ENCODE data around the gene PIGN. TPM values are rescaled to one million over a fixed set of nuclear protein-coding genes. Genes with fewer than 3 reads are reported as not detected.

The PIGN gene
- total RNA-seq, 3 donors from 2014 or later (not counting 1 experiment from before 2014, with no cell fraction given): 12.2 to 21.7 (median 20.1) TPM

- Mint-ChIP-seq H3K36me3 (peaks cover 7% of the 10 kb centered on the region), H3K4me3 (no peak overlapping the region), H3K27ac (no peak overlapping the region), H3K4me1 (peaks cover 0 to 9% of the 10 kb centered on the region in 2 donors), H3K27me3 (ENCODE audit: low read depth in 2 of 2) (no peaks in the 10 kb centered on the region), H3K9me3 (no peaks in the 10 kb centered on the region)
- H3K9me3 ChIP-seq (ENCODE audit: control insufficient read depth, insufficient read depth, low read length): no peaks in the 10 kb centered on the region
- DNase-seq (no peak), ATAC-seq (no peak)
- H3K4me1 ChIP-seq (ENCODE audit: control insufficient read depth, insufficient read depth, low read length): no peaks in the 10 kb centered on the region
- no peak for TF ChIP-seq CTCF (IDR thresholded peaks at IDR 0.05)
- H3K27me3 ChIP-seq (ENCODE audit: control insufficient read depth, insufficient read depth, low read length): no peaks in the 10 kb centered on the region
- no CpG with 5 or more reads among the region's 2 CpGs for WGBS (ENCODE audit: insufficient coverage)
- intact Hi-C loops (cut with micrococcal nuclease): no loop called here
- H3K36me3 ChIP-seq (ENCODE audit: control insufficient read depth, insufficient read depth, low read length): peaks cover 49% of the 10 kb centered on the region
- H3K27ac ChIP-seq (ENCODE audit: low read length): no peak overlapping the region
- H3K4me3 ChIP-seq (ENCODE audit: low read length): no peak overlapping the region
Measured at GRCh38 chr18:62224229-62224628, 37.4 kb upstream of the PIGN start.

GRCh38 chr18:62214790-62215189, 27.9 kb upstream of the PIGN start:
- TF ChIP-seq CTCF (IDR thresholded peaks at IDR 0.05): no peak
- no peaks in the 10 kb centered on the region for H3K4me1 ChIP-seq (ENCODE audit: control insufficient read depth, insufficient read depth, low read length)
- no peak overlapping the region for H3K27ac Mint-ChIP-seq

GRCh38 chr18:62211325-62211828, 24.5 kb upstream of the PIGN start:
- H3K27me3 Mint-ChIP-seq (ENCODE audit: low read depth in 2 of 2): no peaks in the 10 kb centered on the region
- H3K9me3 Mint-ChIP-seq: peaks cover 0 to 4% of the 10 kb centered on the region in 2 donors
- no peak for DNase-seq
- H3K27ac ChIP-seq (ENCODE audit: low read length): no peak overlapping the region
- H3K4me1 ChIP-seq (ENCODE audit: control insufficient read depth, insufficient read depth, low read length): no peaks in the 10 kb centered on the region
- H3K9me3 ChIP-seq (ENCODE audit: control insufficient read depth, insufficient read depth, low read length): no peaks in the 10 kb centered on the region
- H3K4me3 Mint-ChIP-seq: no peak overlapping the region
- H3K27me3 ChIP-seq (ENCODE audit: control insufficient read depth, insufficient read depth, low read length): no peaks in the 10 kb centered on the region
- no peaks in the 10 kb centered on the region for H3K36me3 Mint-ChIP-seq
- H3K4me1 Mint-ChIP-seq: peaks cover 47 to 52% of the 10 kb centered on the region in 2 donors
- no peak for ATAC-seq
- no peak overlapping the region for H3K4me3 ChIP-seq (ENCODE audit: low read length)
- peaks cover 19% of the 10 kb centered on the region for H3K36me3 ChIP-seq (ENCODE audit: control insufficient read depth, insufficient read depth, low read length)
- H3K27ac Mint-ChIP-seq: no peak overlapping the region
- TF ChIP-seq CTCF (IDR thresholded peaks at IDR 0.05): no peak
- intact Hi-C loops (cut with micrococcal nuclease): no loop called here

More at GRCh38 chr18:62214790-62215189, 27.9 kb upstream of the PIGN start:
- intact Hi-C loops (cut with micrococcal nuclease): no loop called here
- peaks cover 19% of the 10 kb centered on the region for H3K36me3 ChIP-seq (ENCODE audit: control insufficient read depth, insufficient read depth, low read length)
- H3K27me3 ChIP-seq (ENCODE audit: control insufficient read depth, insufficient read depth, low read length): no peaks in the 10 kb centered on the region
- Mint-ChIP-seq H3K4me1 (peaks cover 31 to 32% of the 10 kb centered on the region in 2 donors), H3K9me3 (peaks cover 0 to 4% of the 10 kb centered on the region in 2 donors), H3K4me3 (no peak overlapping the region), H3K36me3 (no peaks in the 10 kb centered on the region), H3K27me3 (ENCODE audit: low read depth in 2 of 2) (no peaks in the 10 kb centered on the region)
- ATAC-seq (no peak), DNase-seq (no peak)
- no peak overlapping the region for H3K27ac ChIP-seq (ENCODE audit: low read length)
- H3K4me3 ChIP-seq (ENCODE audit: low read length): no peak overlapping the region
- 100% methylated on average over 1 of the region's 1 CpG for WGBS (ENCODE audit: insufficient coverage)
- H3K9me3 ChIP-seq (ENCODE audit: control insufficient read depth, insufficient read depth, low read length): no peaks in the 10 kb centered on the region

GRCh38 chr18:62210138-62210537, 23.3 kb upstream of the PIGN start:
- no peaks in the 10 kb centered on the region for H3K27me3 Mint-ChIP-seq (ENCODE audit: low read depth in 2 of 2)
- DNase-seq (no peak), ATAC-seq (no peak)
- H3K27ac Mint-ChIP-seq: no peak overlapping the region
- H3K36me3 Mint-ChIP-seq: no peaks in the 10 kb centered on the region
- H3K9me3 Mint-ChIP-seq: peaks cover 0 to 4% of the 10 kb centered on the region in 2 donors
- intact Hi-C loops (cut with micrococcal nuclease): no loop called here
- H3K4me3 Mint-ChIP-seq: no peak overlapping the region
- Histone ChIP-seq H3K4me3 (ENCODE audit: low read length) (no peak overlapping the region), H3K27ac (ENCODE audit: low read length) (no peak overlapping the region), H3K36me3 (ENCODE audit: control insufficient read depth, insufficient read depth, low read length) (peaks cover 19% of the 10 kb centered on the region), H3K27me3 (ENCODE audit: control insufficient read depth, insufficient read depth, low read length) (no peaks in the 10 kb centered on the region), H3K4me1 (ENCODE audit: control insufficient read depth, insufficient read depth, low read length) (no peaks in the 10 kb centered on the region), H3K9me3 (ENCODE audit: control insufficient read depth, insufficient read depth, low read length) (no peaks in the 10 kb centered on the region)
- TF ChIP-seq CTCF (IDR thresholded peaks at IDR 0.05): no peak
- peaks cover 55% of the 10 kb centered on the region in 2 donors for H3K4me1 Mint-ChIP-seq
- 100% methylated on average over 1 of the region's 1 CpG for WGBS (ENCODE audit: insufficient coverage)
